Right ventricle myocardium superior (tissue), 1 donor: ENCODE results near the gene TNFRSF25. TPM values are rescaled to one million over a fixed set of nuclear protein-coding genes. Genes with fewer than 3 reads are reported as not detected.

ENCODE experiments used
- ATAC-seq: fragments of 200-7000 bp; cut with Tn5 transposase; one replicate; pipeline ENCODE4 v1.9.1; 2020; ENCODE audit warnings: mild to moderate bottlenecking; ENCODE audit not compliant: poor library complexity
- DNase-seq: peaks from one replicate; pipeline ENCODE4 v3.0.0-alpha.2; 2020
- intact Hi-C: fragments of 100-400 bp; cut with DNase I; formaldehyde crosslinking; loops from one replicate; pipeline ENCODE4 v1.11.2; 2022
- long read RNA-seq: library from polyadenylated mRNA; unstranded; transcript quantifications from one replicate; pipeline ENCODE4 v2.0.0, GENCODE V29; 2021
- total RNA-seq: library from RNA; stranded (reverse); fragmentation: NEBNext Ultra II Directional; extraction: Animal tissue kit (Norgen Biotek cat#: 25700); gene quantifications from one replicate; pipeline ENCODE4 v1.2.1, GENCODE V29; 2021
- donor health status: DM: no; HTN: yes; CAD: no; lungs with severe emphysema.

Gene TNFRSF25
- total RNA-seq, result 13.7 TPM
- long read RNA-seq, transcript TNFRSF25-204 (10 exons, 1,625 nt), result major isoform, 6 of 19 reads
- long read RNA-seq, partial matches to known transcripts, result 5 of 19 reads
- long read RNA-seq, other reads (novel, unspliced or antisense), result 7 of 19 reads

DNA sequence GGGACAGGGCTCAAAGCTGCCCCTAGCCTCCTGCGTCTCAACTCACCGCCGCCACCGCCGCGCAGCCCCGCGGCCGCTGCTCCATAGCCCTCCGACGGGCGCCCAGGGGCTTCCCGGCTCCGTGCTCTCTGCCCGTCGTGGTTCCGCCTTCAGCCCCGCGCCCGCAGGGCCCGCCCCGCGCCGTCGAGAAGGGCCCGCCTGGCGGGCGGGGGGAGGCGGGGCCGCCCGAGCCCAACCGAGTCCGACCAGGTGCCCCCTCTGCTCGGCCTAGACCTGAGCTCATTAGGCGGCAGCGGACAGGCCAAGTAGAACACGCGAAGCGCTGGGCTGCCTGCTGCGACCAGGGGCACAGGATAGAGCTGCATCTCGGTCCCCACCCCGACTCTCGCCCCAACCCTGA lies at the start of gene TNFRSF25:
Gene TNFRSF25 (minus strand): TSS at position 151 of the 400 bp plus-strand sequence. CDS start 66 bp downstream, at position 85.
- intact Hi-C loops, result no loop called here

DNA sequence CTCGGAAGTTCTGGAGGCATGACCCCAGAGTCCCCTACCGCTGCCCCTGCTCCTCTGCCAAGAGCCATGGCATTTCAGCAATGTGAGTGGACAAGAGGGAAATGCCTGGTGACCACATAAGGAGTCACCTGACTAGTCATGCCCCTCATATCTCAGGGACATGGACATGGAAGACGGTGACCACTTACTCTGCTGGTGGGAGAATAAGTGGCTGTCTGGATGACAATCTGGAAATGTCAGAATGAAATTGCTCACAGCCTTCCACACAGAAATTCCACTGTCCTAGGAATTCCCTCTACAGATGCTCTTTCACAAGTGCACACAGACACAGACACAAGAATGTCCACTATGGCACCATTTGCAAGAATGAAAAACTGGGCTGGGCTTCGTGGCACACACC lies 49.8 kb upstream of the TNFRSF25 start:
- intact Hi-C loops, result no loop called here
- DNase-seq (no peak), ATAC-seq (no peak)

More for the DNA sequence above, at the start of gene TNFRSF25:
- ATAC-seq (no peak), DNase-seq (no peak)

DNA sequence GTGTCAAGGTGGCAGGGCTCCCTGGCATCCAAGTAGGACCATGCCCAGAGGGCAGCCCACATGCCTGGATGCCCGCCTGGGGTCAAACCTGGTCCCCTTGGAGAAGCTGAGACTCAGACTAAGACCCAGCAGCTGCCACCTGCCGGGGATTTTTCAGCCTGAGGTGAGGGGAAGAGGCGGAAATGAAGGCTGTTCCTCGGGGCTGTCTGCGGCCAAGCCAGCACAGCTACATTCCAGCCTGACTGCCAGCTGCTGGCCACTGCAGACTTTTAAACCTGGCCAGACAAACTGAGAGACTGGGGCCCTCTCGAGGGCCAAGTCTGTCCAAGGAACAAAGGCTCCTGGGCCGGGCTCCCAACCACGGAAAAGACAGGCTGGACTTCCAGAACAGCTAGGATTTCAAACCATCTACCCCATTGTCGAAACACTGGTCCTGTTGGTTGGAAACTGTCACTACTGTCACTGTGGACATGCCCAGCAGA lies 47.4 kb upstream of the TNFRSF25 start:
- intact Hi-C loops, result no loop called here
- DNase-seq, result peak; percentile 47
- peak; percentile 62 for ATAC-seq

- no peak for DNase-seq
- intact Hi-C loops, result no loop called here
- no peak for ATAC-seq
These were observed 46.9 kb upstream of the TNFRSF25 start for GRCh38 chr1:6512908-6513280.

GRCh38 chr1:6512245-6512907 lies 46.4 kb upstream of the TNFRSF25 start:
- intact Hi-C loops, result no loop called here
- DNase-seq (no peak), ATAC-seq (no peak)

GRCh38 chr1:6511561-6512244 lies 45.7 kb upstream of the TNFRSF25 start:
- intact Hi-C loops, result no loop called here
- DNase-seq (no peak), ATAC-seq (no peak)

DNA sequence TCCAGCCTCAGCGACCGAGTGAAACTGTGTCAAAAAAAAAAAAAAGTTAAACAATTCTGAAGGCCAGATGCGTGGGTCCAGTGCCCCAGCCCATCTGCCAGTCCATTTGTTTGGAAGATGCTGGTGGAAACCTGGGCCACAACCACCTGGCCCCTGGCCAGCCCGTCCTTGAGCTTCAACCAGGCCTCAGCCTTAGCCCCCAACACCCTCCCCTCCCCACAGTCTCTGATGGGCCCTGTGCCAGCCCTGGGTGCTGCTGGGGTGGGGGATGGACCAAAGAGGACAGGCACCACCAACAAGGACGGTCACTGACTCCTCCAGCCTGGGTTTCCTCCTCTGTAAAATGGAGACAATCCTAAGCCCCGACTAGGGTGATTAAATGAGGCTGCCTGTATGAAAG lies 45.1 kb upstream of the TNFRSF25 start:
- DNase-seq (no peak), ATAC-seq (no peak)
- intact Hi-C loops, result no loop called here

DNA sequence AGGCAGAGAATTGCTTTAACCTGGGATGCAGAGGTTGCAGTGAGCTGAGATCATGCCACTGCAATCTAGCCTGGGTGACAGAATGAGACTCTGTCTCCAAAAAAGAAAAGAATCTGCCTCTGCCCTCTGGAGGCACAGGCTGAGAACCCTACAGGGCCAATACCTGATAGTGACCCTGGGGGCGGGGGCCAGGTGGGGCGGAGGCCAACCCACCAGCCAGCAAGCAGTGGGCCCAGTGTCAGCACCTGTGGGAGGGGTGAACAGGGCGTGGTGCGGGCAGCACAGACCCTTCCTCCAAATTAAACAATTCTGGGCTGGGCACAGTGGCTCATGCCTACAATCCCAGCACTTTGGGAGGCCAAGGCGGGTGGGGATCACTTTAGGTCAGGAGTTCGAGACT lies 44.5 kb upstream of the TNFRSF25 start:
- DNase-seq, result no peak
- intact Hi-C loops, result no loop called here
- ATAC-seq, result no peak

DNA sequence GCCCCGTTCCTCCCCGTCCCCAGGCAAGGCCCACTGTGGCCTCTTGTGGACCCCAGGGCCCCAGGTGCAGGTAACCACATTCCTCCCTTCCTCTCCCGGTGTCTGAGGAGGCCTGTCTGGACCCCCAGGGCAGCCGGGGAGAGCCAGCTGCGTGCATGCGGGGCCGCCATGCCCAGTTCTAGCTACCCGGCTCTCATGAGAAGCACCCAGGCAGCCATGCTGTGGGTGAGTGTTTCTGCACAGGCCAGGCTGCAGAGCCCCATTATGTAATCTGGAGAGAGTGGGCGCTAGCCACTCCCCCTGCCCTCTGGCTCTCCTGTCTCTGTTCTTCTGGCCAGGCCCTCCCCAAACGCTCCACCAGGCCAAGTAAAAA lies 43.9 kb upstream of the TNFRSF25 start:
- intact Hi-C loops, result no loop called here
- ATAC-seq, result peak; percentile 55
- DNase-seq, result no peak

DNA sequence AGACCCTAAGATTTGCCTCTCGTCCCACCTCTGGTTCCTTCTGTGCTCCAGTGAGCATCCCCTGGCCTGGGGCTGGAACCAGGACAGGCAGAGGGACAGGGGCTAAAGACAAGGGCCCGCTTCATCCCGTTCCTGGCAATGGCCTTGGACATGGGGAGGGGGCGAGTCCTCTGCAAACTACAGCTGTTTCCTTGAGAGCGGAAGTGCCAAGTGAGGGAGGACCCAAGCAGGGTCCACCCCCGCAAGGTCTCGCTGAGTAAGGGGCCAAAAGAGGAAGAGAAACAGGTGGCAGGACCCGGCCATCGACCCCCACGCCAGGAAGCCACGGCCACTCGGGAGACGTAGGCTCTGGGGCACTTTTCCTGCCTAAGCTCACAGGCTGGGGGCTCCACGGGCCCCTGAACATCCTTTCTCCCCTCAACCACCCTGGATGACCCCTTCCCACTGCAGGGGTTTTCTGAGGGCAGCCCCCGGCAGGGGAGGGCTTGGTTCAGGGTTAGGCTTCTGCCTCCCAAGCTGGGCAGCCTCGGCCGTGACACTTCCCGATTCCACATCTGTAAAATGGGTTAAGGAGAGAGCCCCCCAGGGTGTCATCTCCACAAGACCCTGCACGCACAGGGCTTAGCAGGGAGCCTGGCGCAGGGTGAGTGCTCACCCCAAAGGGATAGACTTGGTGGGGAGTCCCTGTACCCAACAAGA lies 43.4 kb upstream of the TNFRSF25 start:
- DNase-seq, result no peak
- intact Hi-C loops, result no loop called here
- peak; percentile 24 for ATAC-seq

DNA sequence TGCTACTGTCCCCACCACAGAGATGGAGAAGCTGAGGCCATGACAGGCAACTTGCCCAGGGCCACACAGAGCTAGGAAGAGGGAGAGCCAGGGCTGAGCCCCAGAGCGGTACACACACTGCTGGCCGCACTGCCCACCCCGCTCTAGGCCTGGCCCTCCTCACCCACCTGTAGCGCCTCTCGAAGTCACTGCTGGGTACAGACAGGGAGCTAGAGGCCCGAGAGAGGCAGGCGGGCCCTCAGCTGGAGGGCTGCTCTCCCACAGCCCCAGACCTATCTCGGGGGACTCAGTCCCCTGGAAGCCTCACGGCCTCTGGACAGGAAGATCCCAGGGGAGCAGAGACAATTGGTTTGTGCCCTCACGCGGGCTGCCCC lies 42.8 kb upstream of the TNFRSF25 start:
- DNase-seq (no peak), ATAC-seq (no peak)
- intact Hi-C loops, result no loop called here

DNA sequence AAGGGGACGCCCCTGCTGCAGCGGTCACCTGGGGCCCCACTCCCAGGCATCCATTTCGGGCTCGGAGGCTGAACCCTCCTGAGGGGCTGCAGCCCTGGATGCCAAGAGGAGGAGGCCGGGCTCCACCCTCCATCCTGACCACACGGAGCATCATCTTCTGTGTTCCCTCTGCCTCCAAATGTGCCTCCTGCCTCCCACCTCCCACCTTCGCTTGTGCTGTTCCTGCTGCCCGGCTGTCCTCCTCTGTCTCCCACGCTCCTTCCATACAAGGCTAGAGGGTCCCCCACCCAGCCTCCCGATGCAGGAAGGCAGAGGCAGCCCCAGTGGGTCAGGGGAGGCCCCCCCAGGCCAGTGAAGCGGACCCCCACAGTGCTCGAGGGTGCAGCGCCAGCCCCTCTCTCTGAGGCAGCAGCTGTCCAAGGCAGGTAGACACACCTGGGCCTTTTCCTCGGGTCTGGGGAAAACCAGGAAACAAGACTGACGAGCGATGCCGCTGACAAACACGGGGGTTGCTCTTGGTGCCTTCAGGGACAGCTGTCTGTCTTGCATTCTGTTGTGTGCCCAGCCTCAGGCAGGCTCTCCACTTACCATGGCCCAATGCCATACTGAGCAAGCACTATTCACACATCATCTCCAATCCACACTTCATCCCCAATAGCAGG lies 42.3 kb upstream of the TNFRSF25 start:
- no peak for ATAC-seq
- intact Hi-C loops, result no loop called here
- DNase-seq, result no peak

GRCh38 chr1:6507461-6507911 lies 41.5 kb upstream of the TNFRSF25 start:
- intact Hi-C loops, result no loop called here
- peak; percentile 6 for ATAC-seq
- no peak for DNase-seq

- ATAC-seq (no peak), DNase-seq (no peak)
- intact Hi-C loops, result no loop called here
These were observed 41.1 kb upstream of the TNFRSF25 start for GRCh38 chr1:6507037-6507428.

GRCh38 chr1:6506210-6507036 lies 40.5 kb upstream of the TNFRSF25 start:
- intact Hi-C loops, result no loop called here
- DNase-seq (no peak), ATAC-seq (no peak)

DNA sequence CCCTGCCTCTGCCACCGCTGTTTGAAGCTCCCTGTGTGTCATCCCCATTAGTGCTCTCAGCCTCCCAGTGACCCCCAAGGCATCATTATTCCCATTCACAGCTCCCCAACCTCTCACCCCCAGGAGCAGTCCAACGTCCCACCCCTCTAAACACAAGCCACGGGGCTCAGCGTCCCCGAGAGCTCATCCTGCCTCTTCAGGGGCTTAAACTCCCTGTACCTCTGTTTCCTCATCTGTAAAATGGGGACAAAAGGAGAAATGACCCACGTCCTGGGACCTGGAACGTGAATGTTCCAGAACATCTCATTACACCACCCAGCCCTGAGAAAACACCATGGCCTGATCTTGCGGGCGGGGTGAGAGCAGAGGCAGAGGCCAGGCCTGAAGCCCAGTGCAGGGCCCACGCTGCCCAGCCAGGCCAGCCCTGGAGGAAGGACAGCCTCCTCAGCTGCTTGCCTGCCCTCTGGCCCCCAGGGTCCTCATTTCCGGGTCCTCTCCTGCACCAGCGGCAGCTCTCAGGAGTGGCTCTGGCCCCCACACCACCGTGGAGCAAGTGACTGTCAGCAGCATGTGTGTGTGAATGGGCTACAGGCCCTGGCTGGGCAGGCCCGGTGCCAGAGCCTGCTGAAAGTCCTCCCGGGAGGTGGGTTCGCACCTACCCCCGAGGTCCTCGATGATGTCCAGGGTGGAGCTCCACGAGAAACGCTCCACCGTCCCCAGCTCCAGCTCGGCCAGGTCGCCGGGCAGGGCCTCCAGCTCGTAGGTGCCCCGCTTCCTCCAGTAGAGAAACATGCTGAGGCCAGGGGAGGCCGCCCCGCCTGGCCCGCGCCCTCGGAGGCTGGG lies 39.6 kb upstream of the TNFRSF25 start:
- intact Hi-C loops, result no loop called here
- no peak for DNase-seq
- ATAC-seq, result no peak

DNA sequence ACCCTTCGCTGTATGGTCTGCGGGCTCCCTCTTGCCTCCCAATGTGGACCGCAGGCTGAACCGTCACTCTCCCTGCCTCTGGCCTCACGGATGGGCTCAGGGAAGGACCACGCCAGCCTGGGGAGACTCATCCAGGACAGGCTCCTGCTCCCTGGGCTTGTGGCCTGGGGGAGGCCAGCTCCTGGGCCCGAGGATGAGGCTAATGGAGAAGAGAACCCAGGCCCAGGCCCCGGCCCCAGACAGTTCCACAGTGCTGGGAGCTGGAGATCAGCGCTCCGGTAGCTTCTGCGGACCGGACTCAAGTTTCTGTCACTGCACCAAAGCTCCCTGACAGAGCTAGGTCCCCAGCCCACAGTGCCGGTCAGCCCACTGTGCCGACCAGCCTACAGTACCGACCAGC lies 38.9 kb upstream of the TNFRSF25 start:
- intact Hi-C loops, result no loop called here
- no peak for ATAC-seq
- no peak for DNase-seq
